GM23338 (cell line): ENCODE results near the gene MRPS7. TPM values are rescaled to one million over a fixed set of nuclear protein-coding genes. Genes with fewer than 3 reads are reported as not detected.

Experiments used
- ATAC-seq: fragments of 200-7000 bp; cut with Tn5 transposase; 3 replicates; pipeline ENCODE4 v1.9.1; 2020
- DNase-seq: peaks from one replicate; pipeline ENCODE4 v3.0.0-alpha.2; 2015; ENCODE audit warnings: low spot score
- H2AFZ ChIP-seq: fragments of 200-600 bp; sonication (generic); 2 replicates; pipeline ENCODE4 v1.8.0; 2016; ENCODE audit warnings: antibody characterized with exemption, mild to moderate bottlenecking, moderate library complexity
- H3F3A ChIP-seq: fragments of 200-600 bp; sonication (generic); replicated peaks from 2 replicates; pipeline ENCODE4 v1.8.0; 2017; ENCODE audit warnings: antibody characterized with exemption, mixed run types, low read depth
- H3K27ac ChIP-seq: fragments of 200-600 bp; sonication (generic); 2 replicates; pipeline ENCODE4 v1.6.1; 2016; ENCODE audit warnings: low read depth
- H3K27me3 ChIP-seq: fragments of 200-600 bp; sonication (generic); 2 replicates; pipeline ENCODE4 v1.8.0; 2016; ENCODE audit warnings: mild to moderate bottlenecking, mixed run types, moderate library complexity; ENCODE audit not compliant: insufficient read depth
- H3K36me3 ChIP-seq: fragments of 200-600 bp; sonication (generic); 2 replicates; pipeline ENCODE4 v1.8.0; 2016; ENCODE audit warnings: mild to moderate bottlenecking; ENCODE audit not compliant: insufficient read depth
- H3K4me1 ChIP-seq: fragments of 200-600 bp; sonication (generic); 2 replicates; pipeline ENCODE4 v1.8.0; 2016; ENCODE audit warnings: mild to moderate bottlenecking, moderate library complexity; ENCODE audit not compliant: insufficient read depth
- H3K4me2 ChIP-seq: fragments of 200-600 bp; sonication (generic); 2 replicates; pipeline ENCODE4 v1.7.1; 2017; ENCODE audit warnings: mixed run types
- H3K4me3 ChIP-seq: fragments of 200-600 bp; sonication (generic); 2 replicates; pipeline ENCODE4 v1.6.1; 2016; ENCODE audit warnings: mixed run types
- H3K79me2 ChIP-seq: fragments of 200-600 bp; sonication (generic); replicated peaks from 2 replicates; pipeline ENCODE4 v1.8.0; 2017; ENCODE audit warnings: mild to moderate bottlenecking; ENCODE audit not compliant: insufficient read depth
- H3K9me2 ChIP-seq: fragments of 200-600 bp; sonication (generic); 2 replicates; pipeline ENCODE4 v1.8.0; 2017; ENCODE audit not compliant: insufficient read depth
- H4K20me1 ChIP-seq: fragments of 200-600 bp; sonication (generic); replicated peaks from 2 replicates; pipeline ENCODE4 v1.8.0; 2017; ENCODE audit warnings: mild to moderate bottlenecking; ENCODE audit not compliant: insufficient read depth
- H3K27ac Mint-ChIP-seq: 2 replicates; pipeline ENCODE4 v1.8.0; 2020; ENCODE audit warnings: inconsistent platforms, mild to moderate bottlenecking, moderate library complexity, mixed read lengths
- H3K27me3 Mint-ChIP-seq: 3 replicates; pipeline ENCODE4 v1.8.0; 2022; ENCODE audit warnings: low read depth, mild to moderate bottlenecking, moderate library complexity, mixed read lengths, inconsistent platforms; ENCODE audit not compliant: insufficient read depth, poor library complexity
- H3K36me3 Mint-ChIP-seq: 3 replicates; pipeline ENCODE4 v1.8.0; 2021; ENCODE audit warnings: low read depth, mild to moderate bottlenecking, inconsistent platforms, moderate library complexity, mixed read lengths
- H3K4me1 Mint-ChIP-seq: 3 replicates; pipeline ENCODE4 v1.8.0; 2020; ENCODE audit warnings: mild to moderate bottlenecking, inconsistent platforms, mixed read lengths
- H3K4me3 Mint-ChIP-seq: 3 replicates; pipeline ENCODE4 v1.8.0; 2021; ENCODE audit warnings: moderate library complexity, mild to moderate bottlenecking, inconsistent platforms, mixed read lengths
- H3K9me3 Mint-ChIP-seq: 3 replicates; pipeline ENCODE4 v1.8.0; 2020; ENCODE audit warnings: moderate library complexity, mild to moderate bottlenecking, inconsistent platforms, mixed read lengths
- CREB1 ChIP-seq: fragments of 250-450 bp; sonication (Bioruptor Pico); IDR thresholded peaks from 2 replicates; pipeline ENCODE4 v1.5.0; 2020; ENCODE audit warnings: low read depth, mild to moderate bottlenecking, moderate library complexity
- CTCF ChIP-seq, 2 experiments: fragments of 200-600 bp in 1 of 2; sonication (generic) in 1 of 2; conservative IDR thresholded peaks; 2 replicates each; pipeline versions ENCODE4 v1.5.1 to v1.6.1; 2016 to 2017; ENCODE audit warnings: antibody characterized with exemption in 2 of 2, low read depth in 2 of 2, mild to moderate bottlenecking in 2 of 2, moderate library complexity in 1 of 2
- ETS1 ChIP-seq: IDR thresholded peaks from 2 replicates; pipeline ENCODE4 v1.6.1; 2016; ENCODE audit warnings: antibody characterized with exemption
- EZH2 ChIP-seq: fragments of 200-600 bp; sonication (generic); IDR thresholded peaks from one replicate; pipeline ENCODE4 v1.8.0; 2017; ENCODE audit warnings: antibody characterized with exemption, mild to moderate bottlenecking, low read depth; ENCODE audit not compliant: unreplicated experiment
- NANOG ChIP-seq: IDR thresholded peaks from 2 replicates; pipeline ENCODE4 v1.6.1; 2016; ENCODE audit warnings: antibody characterized with exemption, borderline replicate concordance
- POLR2AphosphoS5 ChIP-seq: IDR thresholded peaks from 2 replicates; pipeline ENCODE4 v1.6.1; 2016; ENCODE audit warnings: antibody characterized with exemption, low read depth
- REST ChIP-seq: IDR thresholded peaks from one replicate; pipeline ENCODE4 v1.6.1; 2018; ENCODE audit warnings: antibody characterized with exemption; ENCODE audit not compliant: unreplicated experiment
- ZNF114 ChIP-seq: fragments of 250-450 bp; sonication (Bioruptor Pico); IDR thresholded peaks from 2 replicates; pipeline ENCODE4 v1.5.0; 2020; ENCODE audit warnings: mild to moderate bottlenecking, moderate library complexity
- ZNF462 ChIP-seq: fragments of 250-450 bp; sonication (Bioruptor Pico); IDR thresholded peaks from 2 replicates; pipeline ENCODE4 v1.5.0; 2020; ENCODE audit warnings: mild to moderate bottlenecking, moderate library complexity
- polyA plus RNA-seq: library from polyadenylated mRNA; unstranded; fragments of >200 nt; fragmentation: Nextera tagmentation; extraction: Ambion mirVana; gene quantifications from 2 replicates; pipeline ENCODE4 v1.2.1, GENCODE V29; 2016
- total RNA-seq: library from RNA; depleted of rRNA; stranded (reverse); fragments of >200 nt; shearing (Covaris generic); gene quantifications from 2 replicates; pipeline ENCODE4 v1.2.3, GENCODE V29; 2014

MRPS7 gene
- total and polyA plus RNA-seq, 2 experiments from 2014 or later: 60.6 to 114 TPM

- no peak for TF ChIP-seq ETS1
Measured at GRCh38 chr17:75250009-75250471, 11.6 kb upstream of the MRPS7 start (continued).

GRCh38 chr17:75252039-75252816 lies 9.5 kb upstream of the MRPS7 start:
- H3K4me2 ChIP-seq: no peak overlapping the region
- H3K36me3 ChIP-seq: no peaks in the 10 kb centered on the region
- ATAC-seq (no peak), DNase-seq (no peak)
- peaks cover 52% of the 10 kb centered on the region for H3K4me1 Mint-ChIP-seq
- H3F3A ChIP-seq: peaks cover 18% of the 10 kb centered on the region; the same call in 1 of the 2 replicates
- H4K20me1 ChIP-seq: no peaks in the 10 kb centered on the region; the same call in 1 of the 2 replicates
- no peak overlapping the region for H3K4me3 ChIP-seq
- peaks cover 20% of the 10 kb centered on the region for H3K4me1 ChIP-seq
- peaks cover 79% of the 10 kb centered on the region for H3K79me2 ChIP-seq
- H3K4me3 Mint-ChIP-seq: no peak overlapping the region
- H3K27ac Mint-ChIP-seq: no peak overlapping the region
- H3K9me2 ChIP-seq: no peaks in the 10 kb centered on the region
- H3K36me3 Mint-ChIP-seq: peaks cover 5% of the 10 kb centered on the region; the same call in 1 of the 3 replicates
- no peaks in the 10 kb centered on the region for H3K27me3 ChIP-seq
- no peak overlapping the region for H2AFZ ChIP-seq
- H3K27ac ChIP-seq: no peak overlapping the region; the same call in 1 of the 2 replicates
- H3K27me3 Mint-ChIP-seq: peaks cover 5% of the 10 kb centered on the region
- H3K9me3 Mint-ChIP-seq: no peaks in the 10 kb centered on the region; the same call in 2 of the 3 replicates
- TF ChIP-seq CREB1 (CRISPR knock-in tag) (no peak), REST (no peak), ZNF114 (no peak), CTCF (conservative IDR thresholded peaks at IDR 0.05; ENCODE audit: low read depth in 2 of 2) (no peak), EZH2 (no peak), NANOG (no peak), POLR2AphosphoS5 (no peak), ETS1 (no peak), ZNF462 (no peak)
